Measurements from ENCODE around the gene PER1. TPM values are rescaled to one million over a fixed set of nuclear protein-coding genes. Genes with fewer than 3 reads are reported as not detected.
A peak's percentile ranks its signal among the peaks of the same experiment; 100 is the strongest.

Gene PER1
- total and polyA plus RNA-seq, 2 experiments from 2014 or later = 5.1 to 5.9 TPM

DNA sequence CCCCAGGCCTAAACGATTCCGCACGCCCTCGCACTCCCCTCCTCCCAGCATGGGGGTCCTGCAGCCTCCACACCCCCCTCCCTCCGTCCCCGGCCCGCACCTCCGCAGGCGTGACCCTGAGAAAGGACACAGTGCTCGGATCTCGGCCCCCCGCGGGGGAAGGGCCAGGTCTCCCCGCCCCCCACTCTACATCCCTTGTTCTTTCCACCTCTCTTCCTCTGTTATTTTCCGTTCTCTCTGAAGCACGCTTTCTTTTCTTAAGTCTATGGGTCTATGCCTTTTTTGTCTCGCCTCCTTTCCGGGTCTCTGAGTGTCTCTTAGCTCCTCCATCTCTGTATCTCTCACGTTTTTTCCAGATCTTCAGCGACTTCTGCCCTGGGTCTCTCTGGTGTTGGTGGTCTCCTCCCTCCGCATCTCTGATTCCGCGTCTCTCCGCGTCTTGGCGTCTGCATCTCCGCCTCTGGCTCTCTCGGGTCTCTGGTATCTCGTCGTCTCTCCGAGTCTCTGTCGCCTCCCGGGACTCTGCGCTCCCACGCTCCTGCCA lies 26.2 kb downstream of the PER1 start:
- Histone ChIP-seq H3K9ac (peak overlapping the region; percentile 60), H3K4me3 (peak overlapping the region; percentile 75), H2AFZ (peak overlapping the region; percentile 93), H3K9me2 (ENCODE audit: insufficient read depth) (no peaks in the 10 kb centered on the region), H3K9me3 (ENCODE audit: low read depth) (no peaks in the 10 kb centered on the region), H3K36me3 (ENCODE audit: low read depth) (no peaks in the 10 kb centered on the region), H4K20me1 (ENCODE audit: insufficient read depth) (no peaks in the 10 kb centered on the region), H3K4me1 (ENCODE audit: insufficient read depth) (peaks cover 20% of the 10 kb centered on the region), H3F3A (ENCODE audit: insufficient read depth) (peaks cover 14% of the 10 kb centered on the region), H3K27ac (no peak overlapping the region), H3K4me2 (ENCODE audit: unreplicated experiment) (peak overlapping the region; percentile 96), H3K27me3 (replicated peaks; ENCODE audit: insufficient read depth) (no peaks in the 10 kb centered on the region), H3K79me2 (ENCODE audit: insufficient read depth) (no peaks in the 10 kb centered on the region)
- DNase-seq = no peak
- TF ChIP-seq EZH2 (IDR thresholded peaks at IDR 0.05; ENCODE audit: insufficient read depth, poor library complexity, severe bottlenecking) = no peak
- 0 to 1% methylated on average over 22 to 35 of the region's 35 CpGs for WGBS, 2 experiments (ENCODE audit: low coverage in 1 of 2, low lambda C conversion rate in 2 of 2, missing lambda C conversion rate in 2 of 2)
- in situ Hi-C loops (cut with MboI) = no loop called here

DNA sequence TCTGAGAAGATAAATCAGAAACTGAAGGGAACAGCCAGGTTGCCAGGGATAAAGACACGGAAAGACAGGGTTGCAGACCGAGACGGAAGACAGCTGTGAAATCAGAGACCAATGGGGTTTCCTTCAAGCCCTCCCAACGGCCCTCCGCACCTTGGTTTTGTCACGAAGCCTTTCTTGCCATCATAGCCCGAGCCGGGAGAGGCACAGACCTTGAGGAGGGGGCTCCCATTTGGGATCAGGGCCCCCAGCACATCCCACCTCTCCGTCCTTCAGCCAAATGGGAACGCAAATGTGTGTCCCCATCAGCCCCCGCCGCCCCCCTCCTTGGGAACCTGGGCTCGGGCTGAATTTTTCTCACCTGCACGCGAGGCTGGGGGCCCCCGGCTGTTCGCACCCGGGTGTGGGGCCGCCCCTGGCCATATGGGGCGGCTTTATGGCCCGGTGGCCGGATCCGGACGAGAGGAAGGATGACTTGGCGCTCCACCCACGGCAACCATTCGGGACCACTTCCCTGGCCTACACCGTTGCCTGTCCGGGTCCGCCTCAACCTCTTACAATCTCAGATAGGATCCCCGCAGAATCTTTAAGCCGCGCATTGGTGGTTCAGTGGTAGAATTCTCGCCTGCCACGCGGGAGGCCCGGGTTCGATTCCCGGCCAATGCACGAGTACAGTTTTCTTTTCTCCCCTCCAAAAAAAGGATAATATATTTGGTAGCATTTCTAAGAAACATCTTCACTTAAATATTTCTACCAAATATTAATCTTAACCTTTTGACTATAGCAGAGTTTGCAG lies 26.9 kb downstream of the PER1 start:
- H3K9me2 ChIP-seq (ENCODE audit: insufficient read depth) = no peaks in the 10 kb centered on the region
- H3K9me3 ChIP-seq (ENCODE audit: low read depth) = no peaks in the 10 kb centered on the region
- peak overlapping the region; percentile 75 for H3K4me3 ChIP-seq
- H3K36me3 ChIP-seq (ENCODE audit: low read depth) = no peaks in the 10 kb centered on the region
- peaks cover 22% of the 10 kb centered on the region for H3K4me1 ChIP-seq (ENCODE audit: insufficient read depth)
- H3F3A ChIP-seq (ENCODE audit: insufficient read depth) = peaks cover 14% of the 10 kb centered on the region
- H3K4me2 ChIP-seq (ENCODE audit: unreplicated experiment) = peak overlapping the region; percentile 96
- peak; percentile 66 for DNase-seq
- TF ChIP-seq EZH2 (IDR thresholded peaks at IDR 0.05; ENCODE audit: insufficient read depth, poor library complexity, severe bottlenecking) (no peak), EZH2phosphoT487 (IDR thresholded peaks at IDR 0.05; ENCODE audit: insufficient read depth, low read depth) (no peak)
- H4K20me1 ChIP-seq (ENCODE audit: insufficient read depth) = no peaks in the 10 kb centered on the region
- in situ Hi-C loops (cut with MboI) = no loop called here
- H3K27me3 ChIP-seq (replicated peaks; ENCODE audit: insufficient read depth) = no peaks in the 10 kb centered on the region
- WGBS, 2 experiments (ENCODE audit: low coverage in 1 of 2, low lambda C conversion rate in 2 of 2, missing lambda C conversion rate in 2 of 2) = 4% methylated on average over 36 to 39 of the region's 40 CpGs
- H3K9ac ChIP-seq = peak overlapping the region; percentile 60
- H2AFZ ChIP-seq = peak overlapping the region; percentile 93
- no peaks in the 10 kb centered on the region for H3K79me2 ChIP-seq (ENCODE audit: insufficient read depth)
- H3K27ac ChIP-seq = no peak overlapping the region

DNA sequence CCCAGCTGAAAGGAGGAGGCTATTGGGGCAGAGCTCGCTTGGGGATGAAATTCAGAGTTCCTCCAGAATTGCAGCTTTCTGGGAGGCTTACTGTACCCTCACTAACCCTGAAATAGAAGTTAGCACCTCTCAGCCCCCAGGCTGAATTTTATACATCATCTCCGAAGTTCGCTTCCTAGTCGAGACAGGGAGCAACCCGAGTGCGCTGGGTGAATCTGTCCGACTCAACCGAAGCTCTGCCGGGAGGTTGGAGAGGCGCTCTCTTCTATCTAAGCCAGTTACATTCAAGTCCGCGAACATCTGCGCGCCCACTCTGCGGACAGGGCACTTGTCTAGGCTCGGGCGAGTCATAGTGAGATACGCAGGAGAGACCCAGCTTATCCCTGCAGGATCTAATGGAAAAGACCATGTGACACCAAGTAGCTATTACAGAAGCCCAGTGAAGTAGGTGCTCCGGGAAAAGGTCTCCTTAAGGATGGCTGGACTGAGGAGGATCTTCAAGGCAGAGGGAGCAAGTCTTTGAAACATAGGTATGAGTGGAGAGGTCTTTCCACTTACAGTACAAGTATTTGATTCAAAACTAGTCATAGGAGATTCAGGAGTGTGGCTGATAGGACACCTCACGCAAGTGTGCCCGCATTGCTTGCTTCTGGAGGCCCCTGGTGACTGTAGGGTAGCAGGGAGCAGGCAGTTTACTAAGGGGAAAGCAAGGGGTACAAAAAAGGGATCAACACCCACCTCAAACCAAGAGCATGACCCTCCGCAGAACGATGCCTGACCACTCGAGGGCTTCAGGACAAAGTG lies 27.7 kb downstream of the PER1 start:
- Histone ChIP-seq H4K20me1 (ENCODE audit: insufficient read depth) (no peaks in the 10 kb centered on the region), H3K9me3 (ENCODE audit: low read depth) (no peaks in the 10 kb centered on the region), H3K4me3 (peak overlapping the region; percentile 75), H3K36me3 (ENCODE audit: low read depth) (no peaks in the 10 kb centered on the region), H2AFZ (peak overlapping the region; percentile 62), H3K4me2 (ENCODE audit: unreplicated experiment) (peak overlapping the region; percentile 96), H3K9ac (no peak overlapping the region), H3K9me2 (ENCODE audit: insufficient read depth) (no peaks in the 10 kb centered on the region), H3K79me2 (ENCODE audit: insufficient read depth) (no peaks in the 10 kb centered on the region), H3K4me1 (ENCODE audit: insufficient read depth) (peaks cover 22% of the 10 kb centered on the region), H3K27ac (no peak overlapping the region), H3F3A (ENCODE audit: insufficient read depth) (peaks cover 19% of the 10 kb centered on the region), H3K27me3 (replicated peaks; ENCODE audit: insufficient read depth) (no peaks in the 10 kb centered on the region)
- in situ Hi-C loops (cut with MboI) = no loop called here
- TF ChIP-seq EZH2 (IDR thresholded peaks at IDR 0.05; ENCODE audit: insufficient read depth, poor library complexity, severe bottlenecking) (no peak), EZH2phosphoT487 (IDR thresholded peaks at IDR 0.05; ENCODE audit: insufficient read depth, low read depth) (no peak)
- 5% methylated on average over 24 of the region's 24 CpGs for WGBS, 2 experiments (ENCODE audit: low coverage in 1 of 2, low lambda C conversion rate in 2 of 2, missing lambda C conversion rate in 2 of 2)
- DNase-seq = peak; percentile 63

- Histone ChIP-seq H2AFZ (peak within 1 kb of the TSS; percentile 85), H3K9me2 (ENCODE audit: insufficient read depth) (no peaks in the 10 kb centered on the region), H3K9ac (peak within 1 kb of the TSS; percentile 51), H4K20me1 (ENCODE audit: insufficient read depth) (no peaks in the 10 kb centered on the region), H3F3A (ENCODE audit: insufficient read depth) (peaks cover 23% of the 10 kb centered on the region), H3K4me1 (ENCODE audit: insufficient read depth) (peaks cover 22% of the 10 kb centered on the region), H3K27me3 (replicated peaks; ENCODE audit: insufficient read depth) (no peaks in the 10 kb centered on the region), H3K36me3 (ENCODE audit: low read depth) (no peaks in the 10 kb centered on the region), H3K4me3 (peak within 1 kb of the TSS; percentile 75), H3K79me2 (ENCODE audit: insufficient read depth) (no peaks in the 10 kb centered on the region), H3K9me3 (ENCODE audit: low read depth) (no peaks in the 10 kb centered on the region), H3K4me2 (ENCODE audit: unreplicated experiment) (peak within 1 kb of the TSS; percentile 96), H3K27ac (no peak within 1 kb of the TSS)
- TF ChIP-seq EZH2 (IDR thresholded peaks at IDR 0.05; ENCODE audit: insufficient read depth, poor library complexity, severe bottlenecking) = no peak
- no peak for TF ChIP-seq EZH2phosphoT487 (IDR thresholded peaks at IDR 0.05; ENCODE audit: insufficient read depth, low read depth)
- in situ Hi-C loops (cut with MboI) = no loop called here
- WGBS, 2 experiments (ENCODE audit: low coverage in 1 of 2, low lambda C conversion rate in 2 of 2, missing lambda C conversion rate in 2 of 2) = 2% methylated on average over 29 of the region's 29 CpGs
- DNase-seq = peak; percentile 44
Measured at GRCh38 chr17:8123695-8124349, 28.4 kb downstream of the PER1 start, which contains the start of gene HES7. HES7 (minus strand) TSS chr17:8124106; CDS start chr17:8124084, 22 bp downstream.
